HepG2 (cell line): Measurements from ENCODE around the gene ALK.

ENCODE experiments used
- FOSL1 ChIP-seq: sonication (generic); formaldehyde crosslinking; IDR thresholded peaks from 2 replicates; pipeline ENCODE4 v1.9.0; 2021; ENCODE audit warnings: missing genetic modification reagents, borderline replicate concordance
- ZBTB26 ChIP-seq: IDR thresholded peaks from 2 replicates; pipeline ENCODE4 v1.6.1; 2016; ENCODE audit warnings: missing compliant biosample characterization, missing genetic modification reagents, borderline replicate concordance
- TF ChIP-seq, protein P1 (sequence below): sonication (generic); formaldehyde crosslinking; IDR thresholded peaks from 2 replicates; pipeline ENCODE4 v1.5.0; 2020; ENCODE audit warnings: mild to moderate bottlenecking, missing genetic modification reagents, moderate library complexity
- TF ChIP-seq, protein P2 (sequence below): sonication (generic); formaldehyde crosslinking; IDR thresholded peaks from 2 replicates; pipeline ENCODE4 v1.4.0; 2020; ENCODE audit warnings: missing genetic modification reagents

- TF ChIP-seq FOSL1 (CRISPR knock-in tag) (no peak), ZBTB26 (no peak)
- TF ChIP-seq, protein P1, sequence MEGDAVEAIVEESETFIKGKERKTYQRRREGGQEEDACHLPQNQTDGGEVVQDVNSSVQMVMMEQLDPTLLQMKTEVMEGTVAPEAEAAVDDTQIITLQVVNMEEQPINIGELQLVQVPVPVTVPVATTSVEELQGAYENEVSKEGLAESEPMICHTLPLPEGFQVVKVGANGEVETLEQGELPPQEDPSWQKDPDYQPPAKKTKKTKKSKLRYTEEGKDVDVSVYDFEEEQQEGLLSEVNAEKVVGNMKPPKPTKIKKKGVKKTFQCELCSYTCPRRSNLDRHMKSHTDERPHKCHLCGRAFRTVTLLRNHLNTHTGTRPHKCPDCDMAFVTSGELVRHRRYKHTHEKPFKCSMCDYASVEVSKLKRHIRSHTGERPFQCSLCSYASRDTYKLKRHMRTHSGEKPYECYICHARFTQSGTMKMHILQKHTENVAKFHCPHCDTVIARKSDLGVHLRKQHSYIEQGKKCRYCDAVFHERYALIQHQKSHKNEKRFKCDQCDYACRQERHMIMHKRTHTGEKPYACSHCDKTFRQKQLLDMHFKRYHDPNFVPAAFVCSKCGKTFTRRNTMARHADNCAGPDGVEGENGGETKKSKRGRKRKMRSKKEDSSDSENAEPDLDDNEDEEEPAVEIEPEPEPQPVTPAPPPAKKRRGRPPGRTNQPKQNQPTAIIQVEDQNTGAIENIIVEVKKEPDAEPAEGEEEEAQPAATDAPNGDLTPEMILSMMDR = no peak
- TF ChIP-seq, protein P2, sequence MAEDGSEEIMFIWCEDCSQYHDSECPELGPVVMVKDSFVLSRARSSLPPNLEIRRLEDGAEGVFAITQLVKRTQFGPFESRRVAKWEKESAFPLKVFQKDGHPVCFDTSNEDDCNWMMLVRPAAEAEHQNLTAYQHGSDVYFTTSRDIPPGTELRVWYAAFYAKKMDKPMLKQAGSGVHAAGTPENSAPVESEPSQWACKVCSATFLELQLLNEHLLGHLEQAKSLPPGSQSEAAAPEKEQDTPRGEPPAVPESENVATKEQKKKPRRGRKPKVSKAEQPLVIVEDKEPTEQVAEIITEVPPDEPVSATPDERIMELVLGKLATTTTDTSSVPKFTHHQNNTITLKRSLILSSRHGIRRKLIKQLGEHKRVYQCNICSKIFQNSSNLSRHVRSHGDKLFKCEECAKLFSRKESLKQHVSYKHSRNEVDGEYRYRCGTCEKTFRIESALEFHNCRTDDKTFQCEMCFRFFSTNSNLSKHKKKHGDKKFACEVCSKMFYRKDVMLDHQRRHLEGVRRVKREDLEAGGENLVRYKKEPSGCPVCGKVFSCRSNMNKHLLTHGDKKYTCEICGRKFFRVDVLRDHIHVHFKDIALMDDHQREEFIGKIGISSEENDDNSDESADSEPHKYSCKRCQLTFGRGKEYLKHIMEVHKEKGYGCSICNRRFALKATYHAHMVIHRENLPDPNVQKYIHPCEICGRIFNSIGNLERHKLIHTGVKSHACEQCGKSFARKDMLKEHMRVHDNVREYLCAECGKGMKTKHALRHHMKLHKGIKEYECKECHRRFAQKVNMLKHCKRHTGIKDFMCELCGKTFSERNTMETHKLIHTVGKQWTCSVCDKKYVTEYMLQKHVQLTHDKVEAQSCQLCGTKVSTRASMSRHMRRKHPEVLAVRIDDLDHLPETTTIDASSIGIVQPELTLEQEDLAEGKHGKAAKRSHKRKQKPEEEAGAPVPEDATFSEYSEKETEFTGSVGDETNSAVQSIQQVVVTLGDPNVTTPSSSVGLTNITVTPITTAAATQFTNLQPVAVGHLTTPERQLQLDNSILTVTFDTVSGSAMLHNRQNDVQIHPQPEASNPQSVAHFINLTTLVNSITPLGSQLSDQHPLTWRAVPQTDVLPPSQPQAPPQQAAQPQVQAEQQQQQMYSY (CRISPR knock-in tag) = no peak
Measured at GRCh38 chr2:29698216-29698615, 223.2 kb downstream of the ALK start.
